ENCODE measurements around the gene FBXL22.

FBXL22 gene

GRCh38 chr15:63595065-63595464 lies 2.1 kb upstream of the FBXL22 start:
- no peak for TF ChIP-seq CTCF (conservative IDR thresholded peaks at IDR 0.05)
- H3K27ac ChIP-seq = no peak overlapping the region

- no peak overlapping the region for H3K27ac ChIP-seq
These were observed 1.5 kb upstream of the FBXL22 start for GRCh38 chr15:63595688-63596087.

GRCh38 chr15:63596676-63597037 lies 530 bp upstream of the FBXL22 start:
- 0 out of 2 replicates have a peak overlapping the region, but pooled peaks have one; percentile 99 for H3K27ac ChIP-seq
- no peak for TF ChIP-seq CTCF (conservative IDR thresholded peaks at IDR 0.05)

More at GRCh38 chr15:63595688-63596087, 1.5 kb upstream of the FBXL22 start:
- no peak for TF ChIP-seq CTCF (conservative IDR thresholded peaks at IDR 0.05)

GRCh38 chr15:63597821-63598220 lies 634 bp downstream of the FBXL22 start:
- no peak for TF ChIP-seq CTCF (conservative IDR thresholded peaks at IDR 0.05)
- H3K27ac ChIP-seq = peak overlapping the region; percentile 99

GRCh38 chr15:63598473-63599400 lies 1.6 kb downstream of the FBXL22 start:
- H3K27ac ChIP-seq = peak overlapping the region; percentile 99
- no peak for TF ChIP-seq CTCF (conservative IDR thresholded peaks at IDR 0.05)

GRCh38 chr15:63599401-63600000 lies 2.3 kb downstream of the FBXL22 start:
- H3K27ac ChIP-seq = peak overlapping the region; percentile 99
- TF ChIP-seq CTCF (conservative IDR thresholded peaks at IDR 0.05) = peak; percentile 89

GRCh38 chr15:63600001-63600615 lies 2.9 kb downstream of the FBXL22 start:
- peak overlapping the region; percentile 99 for H3K27ac ChIP-seq

More at GRCh38 chr15:63600001-63600615, 2.9 kb downstream of the FBXL22 start:
- no peak for TF ChIP-seq CTCF (conservative IDR thresholded peaks at IDR 0.05)

Measured in VCaP (cell line).